Stimulated activated CD4-positive, alpha-beta T cell treated with anti-CD3 and anti-CD28 coated beads, Interleukin-4, amount 100 ng/mL, for 1 hour (primary cell): ENCODE results near the gene FAM210B.
A peak's percentile ranks its signal among the peaks of the same experiment; 100 is the strongest.
"Not testable (repeated sequence)": the region's sequence is repeated elsewhere in the genome, so short reads cannot be mapped to it uniquely, and the experiment has no call there.

Experiments
- DNase-seq: peaks from one replicate; pipeline ENCODE4 v3.0.0-alpha.2; 2020

The FAM210B gene, protein sequence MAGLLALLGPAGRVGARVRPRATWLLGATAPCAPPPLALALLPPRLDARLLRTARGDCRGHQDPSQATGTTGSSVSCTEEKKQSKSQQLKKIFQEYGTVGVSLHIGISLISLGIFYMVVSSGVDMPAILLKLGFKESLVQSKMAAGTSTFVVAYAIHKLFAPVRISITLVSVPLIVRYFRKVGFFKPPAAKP

DNA sequence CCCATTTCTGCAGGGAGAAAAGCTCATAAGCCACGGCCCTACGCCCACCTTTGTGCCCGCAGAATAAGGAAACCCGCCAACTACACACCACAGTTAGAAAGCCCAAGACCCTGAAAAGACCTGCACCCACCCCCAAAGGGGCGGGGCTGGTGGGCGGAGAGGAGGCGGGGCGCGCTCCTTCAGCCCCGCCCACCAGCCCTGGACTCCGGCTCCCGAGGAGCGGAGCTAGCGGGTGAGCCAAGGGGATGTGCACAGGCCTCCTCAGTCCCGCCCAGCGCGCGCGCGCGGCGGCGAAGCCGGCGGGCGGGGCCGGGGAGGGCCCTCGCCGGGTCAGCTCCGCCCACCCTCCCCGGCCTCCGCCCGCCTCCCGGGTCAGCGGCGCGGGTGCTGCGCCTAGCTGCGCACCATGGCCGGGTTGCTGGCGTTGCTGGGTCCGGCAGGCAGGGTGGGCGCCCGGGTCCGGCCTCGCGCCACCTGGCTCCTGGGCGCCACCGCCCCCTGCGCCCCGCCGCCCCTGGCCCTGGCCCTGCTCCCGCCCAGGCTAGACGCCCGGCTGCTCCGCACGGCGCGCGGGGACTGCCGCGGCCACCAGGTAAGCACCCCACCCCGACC lies at the start of gene FAM210B:
Gene FAM210B (plus strand): TSS at position 375 of the 612 bp plus-strand sequence. CDS start 32 bp downstream, at position 407.
- peak; percentile 79 for DNase-seq

DNA sequence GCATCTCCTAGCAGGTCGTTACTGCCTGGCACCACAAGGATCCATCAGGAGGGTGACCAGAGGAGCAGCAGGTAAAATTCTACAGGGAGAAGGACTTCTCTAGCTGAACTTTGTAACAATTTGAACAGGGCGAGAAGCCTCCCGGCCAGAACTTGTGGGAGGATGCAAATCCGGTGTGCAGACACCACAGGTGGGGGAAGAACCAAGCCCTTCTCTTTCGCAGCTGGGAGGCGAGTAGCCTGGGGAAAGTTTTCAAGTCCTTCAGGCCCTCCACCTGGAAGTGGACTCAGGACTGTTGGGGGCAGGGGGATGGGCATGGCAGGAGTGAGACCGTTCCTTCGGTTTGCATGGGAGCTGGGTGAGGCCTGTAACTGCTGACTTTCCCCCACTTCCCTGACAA lies 42.7 kb upstream of the FAM210B start:
- DNase-seq = no peak

DNA sequence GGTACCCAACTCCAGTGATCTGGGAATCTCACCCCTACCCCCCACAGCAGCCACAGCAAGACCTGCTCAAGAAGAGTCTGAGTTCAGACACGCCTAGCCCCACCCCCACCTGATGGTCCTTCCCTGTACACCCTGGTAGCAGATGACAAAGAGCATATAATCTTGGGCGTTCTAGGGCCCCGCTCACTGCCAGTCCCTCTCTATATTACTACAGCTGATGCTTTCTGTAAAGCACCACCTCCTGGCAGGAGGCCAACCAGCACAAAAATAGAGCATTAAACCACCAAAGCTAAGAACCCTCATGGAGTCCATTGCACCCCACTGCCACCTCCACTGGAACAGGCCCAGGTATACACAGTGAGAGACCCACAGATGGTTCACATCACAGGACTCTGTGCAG lies 42.3 kb upstream of the FAM210B start:
- no peak for DNase-seq

DNA sequence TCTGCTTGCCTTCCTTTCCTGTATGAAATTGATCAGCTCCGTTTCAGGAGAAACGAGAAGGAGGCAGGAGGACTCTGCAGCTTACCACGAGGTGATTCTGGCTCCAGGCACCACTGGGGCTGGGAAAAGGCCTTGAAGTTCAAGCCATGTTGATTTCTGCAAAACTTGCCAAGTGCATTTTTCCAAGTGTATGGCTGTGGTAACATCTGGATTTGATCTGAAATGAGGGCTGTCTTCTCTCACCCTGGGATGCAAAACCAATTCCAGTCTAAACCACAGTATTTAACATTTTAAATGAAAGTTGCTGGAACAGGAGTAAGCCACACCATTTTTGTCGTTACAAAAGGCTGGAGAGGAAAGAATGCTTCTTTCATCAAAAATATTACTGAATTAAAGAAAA lies 36.1 kb upstream of the FAM210B start:
- no peak for DNase-seq

DNA sequence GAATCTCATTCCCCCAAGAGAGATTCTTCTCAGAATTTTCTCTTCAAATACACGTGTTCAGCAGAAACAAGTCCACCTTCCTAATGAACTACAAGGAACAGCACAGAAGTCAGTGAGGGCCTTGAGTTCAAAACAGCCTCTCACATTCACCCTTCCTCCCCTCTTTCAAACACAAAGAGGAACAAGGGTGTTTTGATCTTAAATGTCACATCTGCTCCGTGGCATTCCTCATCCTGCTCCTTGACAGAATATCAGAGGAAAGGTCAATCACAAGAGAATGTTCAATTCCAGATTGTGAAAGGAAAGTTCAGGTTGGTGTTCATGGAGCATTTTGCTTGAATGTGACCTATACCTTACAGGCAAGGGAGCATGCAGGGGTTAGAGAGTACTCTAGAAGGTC lies 35.6 kb upstream of the FAM210B start:
- no peak for DNase-seq

DNA sequence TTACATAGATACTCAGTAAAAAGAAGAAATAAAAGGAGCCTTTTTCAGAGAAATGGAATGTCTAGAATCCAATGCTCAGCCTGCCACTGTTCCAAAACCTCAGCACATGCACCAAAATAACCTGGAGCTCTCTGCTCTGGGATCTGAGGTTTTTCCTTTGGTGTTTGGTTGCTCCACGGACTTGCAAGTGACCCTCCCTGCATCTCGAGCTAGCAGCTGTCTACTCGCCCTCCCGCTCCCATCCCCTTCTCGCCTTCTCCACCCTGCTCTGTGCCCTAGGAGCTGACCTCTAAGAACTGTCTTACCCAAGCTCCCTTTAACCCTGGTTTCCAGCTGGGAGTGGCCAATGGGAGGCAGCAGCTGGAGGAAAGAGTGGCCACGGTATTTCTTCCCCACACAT lies 35.1 kb upstream of the FAM210B start:
- DNase-seq = no peak

DNA sequence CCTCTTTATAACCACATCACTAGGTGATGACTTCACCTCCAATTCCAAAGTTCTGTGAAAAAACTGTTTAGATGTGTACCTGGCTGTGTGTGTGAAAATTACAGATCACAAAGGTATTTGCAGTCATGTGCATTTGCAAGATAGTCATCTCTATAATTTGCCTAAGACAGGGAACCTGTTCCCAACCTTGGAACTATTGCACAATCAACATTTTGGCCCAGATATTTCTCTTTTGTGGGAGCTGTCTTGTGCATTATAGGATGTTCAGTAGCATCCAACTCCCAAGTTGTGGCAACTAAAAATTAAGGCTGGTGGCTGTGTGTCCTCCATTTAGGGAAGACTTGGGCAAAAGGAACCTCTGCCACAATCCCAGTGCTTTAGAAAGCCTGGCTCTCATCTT lies 34.0 kb upstream of the FAM210B start:
- no peak for DNase-seq

DNA sequence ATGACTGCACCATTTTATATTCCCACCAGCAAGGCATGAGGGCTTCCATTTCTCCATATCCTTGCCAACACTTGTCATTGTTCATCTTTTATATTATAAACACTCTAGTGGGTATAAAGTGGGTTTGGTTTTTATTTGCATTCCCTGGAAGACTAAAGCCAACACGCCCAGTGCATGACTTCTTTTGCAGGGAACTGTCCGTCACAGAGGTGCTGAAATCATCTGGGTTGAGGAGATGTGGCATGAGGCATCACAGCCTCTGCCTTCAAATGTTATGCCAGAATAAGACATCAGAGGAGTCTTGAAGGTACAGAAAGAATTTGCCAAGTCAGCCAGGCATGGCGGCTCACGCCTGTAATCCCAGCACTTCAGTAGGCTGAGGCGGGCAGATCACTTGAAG lies 29.9 kb upstream of the FAM210B start:
- no peak for DNase-seq

DNA sequence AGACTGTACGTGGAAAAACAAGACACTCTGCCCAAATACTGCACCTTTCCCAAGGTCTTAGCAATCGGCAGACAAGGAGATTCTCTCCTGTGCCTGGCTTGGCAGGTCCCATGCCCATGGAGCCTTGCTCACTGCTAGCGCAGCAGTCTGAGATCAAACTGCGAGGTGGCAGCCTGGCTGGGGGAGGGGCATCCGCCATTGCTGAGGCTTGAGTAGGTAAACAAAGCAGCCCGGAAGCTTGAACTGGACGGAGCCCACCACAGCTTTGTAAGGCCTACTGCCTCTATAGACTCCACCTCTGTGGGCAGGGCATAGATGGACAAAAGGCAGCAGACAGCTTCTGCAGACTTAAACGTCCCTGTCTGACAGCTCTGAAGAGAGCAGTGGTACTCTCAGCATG lies 22.1 kb upstream of the FAM210B start:
- DNase-seq = not testable (repeated sequence)

DNA sequence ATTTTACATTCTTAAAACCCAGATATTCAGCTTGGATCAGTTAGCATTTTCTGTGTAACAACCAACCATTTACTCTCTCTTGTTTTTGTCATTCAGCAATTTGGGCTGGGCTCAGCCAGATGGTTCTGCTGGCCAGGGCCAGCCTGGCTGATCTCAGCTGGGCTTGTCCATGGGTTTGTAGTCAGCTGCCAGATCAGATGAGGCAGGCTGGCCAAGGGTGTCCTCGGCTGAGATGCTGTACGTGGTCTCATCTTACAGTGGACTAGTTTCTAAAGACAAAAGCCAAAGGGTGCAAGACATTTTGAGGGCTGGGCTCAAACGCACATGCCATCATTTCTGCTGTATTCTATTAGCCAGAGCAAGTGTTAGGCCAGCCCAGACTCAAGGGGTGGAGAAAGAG lies 16.0 kb upstream of the FAM210B start:
- no peak for DNase-seq

DNA sequence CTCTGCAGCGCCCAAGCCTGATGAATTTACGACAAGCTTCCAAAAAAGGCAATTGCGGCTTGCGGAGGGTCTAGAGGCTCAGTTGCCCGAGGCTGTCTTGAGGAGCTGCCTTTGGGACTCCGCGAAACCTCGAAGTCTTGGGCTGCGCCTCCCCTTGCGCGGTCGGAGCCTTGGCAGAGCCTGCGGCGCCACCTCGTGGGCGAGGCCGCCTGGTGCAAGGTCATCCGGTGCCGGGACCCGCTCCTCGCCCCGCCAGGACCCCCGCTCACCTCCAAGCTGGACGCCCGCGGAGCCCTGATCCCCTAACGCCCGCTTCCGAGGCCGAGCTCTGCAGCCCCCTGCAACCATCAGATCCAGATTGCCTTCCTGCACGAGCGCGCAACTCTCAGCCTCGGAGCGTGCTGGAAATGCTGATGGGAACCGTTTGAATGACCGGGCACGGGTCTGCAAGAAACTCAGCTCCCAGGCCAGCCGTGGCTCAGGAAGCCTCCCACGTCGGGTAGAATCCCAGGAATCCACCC lies 14.9 kb upstream of the FAM210B start:
- peak; percentile 40 for DNase-seq

DNA sequence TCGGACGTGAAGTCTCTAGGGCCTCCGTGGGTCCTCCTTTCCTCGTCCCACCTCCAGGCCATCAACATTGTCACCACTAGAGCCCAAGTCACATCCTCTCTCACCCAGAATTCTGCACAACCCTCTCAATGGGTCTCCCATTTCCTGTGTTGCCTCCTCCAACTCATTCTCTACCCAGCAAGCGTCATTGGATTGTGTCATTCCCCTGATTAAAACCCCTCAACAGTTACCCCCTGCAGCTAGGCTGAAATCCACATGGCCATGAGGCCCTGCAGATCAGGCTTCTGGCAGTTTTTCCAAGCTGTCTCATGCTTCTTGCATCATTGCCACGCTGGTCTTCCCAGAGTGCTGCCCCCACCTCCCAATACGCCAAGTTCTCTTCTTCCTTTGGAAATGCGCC lies 12.9 kb upstream of the FAM210B start:
- no peak for DNase-seq

DNA sequence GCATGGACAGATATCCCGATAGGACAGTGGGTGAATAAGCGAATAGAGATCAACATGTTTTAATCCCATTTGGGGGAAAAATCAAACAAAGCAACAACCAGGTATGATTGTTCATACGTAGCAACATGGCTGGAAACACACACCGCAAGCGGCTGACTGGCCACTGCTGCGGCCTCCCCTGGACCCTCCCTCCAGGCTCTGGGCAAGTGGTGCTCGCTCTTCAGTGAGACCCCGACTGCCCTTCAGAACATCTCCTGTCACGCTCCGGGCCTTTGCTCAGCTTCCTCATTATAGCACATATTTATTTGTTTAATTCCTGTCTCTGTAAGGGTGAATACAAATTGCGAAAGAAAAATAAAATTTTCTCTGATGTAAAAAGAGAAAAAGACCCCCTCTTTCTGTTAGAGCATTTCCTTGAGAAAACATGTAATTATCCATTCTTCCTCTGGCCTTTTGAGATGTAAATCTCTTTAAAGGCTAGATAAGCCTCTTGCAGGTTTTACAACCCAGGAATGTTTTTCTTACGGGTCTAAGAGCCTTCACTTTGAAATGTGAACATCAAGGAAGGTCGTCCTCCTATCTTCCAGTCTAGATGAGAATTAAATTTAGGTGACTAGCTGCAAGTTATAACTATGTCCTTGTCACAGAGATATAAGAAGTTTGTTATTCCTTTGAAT lies 11.0 kb upstream of the FAM210B start:
- DNase-seq = no peak

DNA sequence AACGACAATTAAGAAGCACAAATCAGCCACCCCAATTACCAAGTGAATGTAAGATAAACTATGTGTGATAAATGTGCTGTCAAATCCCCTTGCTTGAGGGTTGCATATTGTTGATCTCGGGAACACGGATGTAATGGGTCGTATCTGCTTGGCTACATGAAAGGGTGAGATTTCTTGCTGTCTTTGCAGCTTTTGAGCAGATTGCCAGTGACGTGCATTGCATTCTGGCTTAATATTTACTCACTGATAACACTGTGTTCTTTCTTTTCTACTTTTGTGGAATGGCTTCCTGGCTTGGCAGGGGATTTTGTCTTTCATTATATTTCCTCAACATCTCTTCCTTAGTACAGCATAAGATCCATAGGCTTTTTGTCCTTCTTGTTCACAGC lies 10.5 kb upstream of the FAM210B start:
- DNase-seq = no peak

DNA sequence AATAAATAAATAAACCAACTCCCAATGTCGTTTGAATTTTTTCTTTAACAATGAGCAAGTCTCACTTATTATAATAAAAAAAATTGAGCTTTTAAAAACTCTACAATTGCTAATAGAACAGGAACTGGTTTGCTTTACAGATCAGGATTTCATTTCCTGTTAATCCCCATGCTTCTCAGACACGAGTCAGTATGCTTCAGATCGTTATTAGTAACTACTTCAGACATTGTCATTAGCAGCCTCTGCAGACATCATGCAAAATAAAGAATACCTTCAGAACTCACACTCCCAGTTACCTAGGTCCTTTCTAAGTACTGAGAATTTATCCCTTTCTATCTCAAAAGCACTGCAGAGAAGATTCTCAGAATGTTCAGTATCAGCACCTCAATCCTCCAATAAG lies 10.0 kb upstream of the FAM210B start:
- no peak for DNase-seq

DNA sequence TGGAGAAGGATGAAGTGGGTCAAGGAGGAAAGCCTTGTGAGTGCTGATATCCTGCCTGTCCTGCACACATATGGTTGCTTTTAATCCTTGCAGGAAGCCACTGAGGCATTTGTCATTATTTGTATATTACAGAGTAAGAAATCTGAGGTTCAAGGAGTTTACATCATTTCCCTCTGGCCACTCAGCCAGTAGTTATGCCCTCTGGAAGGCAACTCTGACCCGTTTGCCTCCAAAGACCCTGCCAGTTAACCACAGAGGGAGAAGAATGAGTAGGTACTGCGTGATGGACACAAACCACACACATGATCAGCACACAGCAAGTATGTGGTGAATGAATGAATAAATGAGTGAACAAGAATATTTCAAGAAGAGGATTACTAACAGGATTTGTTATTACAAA lies 7.9 kb upstream of the FAM210B start:
- no peak for DNase-seq

DNA sequence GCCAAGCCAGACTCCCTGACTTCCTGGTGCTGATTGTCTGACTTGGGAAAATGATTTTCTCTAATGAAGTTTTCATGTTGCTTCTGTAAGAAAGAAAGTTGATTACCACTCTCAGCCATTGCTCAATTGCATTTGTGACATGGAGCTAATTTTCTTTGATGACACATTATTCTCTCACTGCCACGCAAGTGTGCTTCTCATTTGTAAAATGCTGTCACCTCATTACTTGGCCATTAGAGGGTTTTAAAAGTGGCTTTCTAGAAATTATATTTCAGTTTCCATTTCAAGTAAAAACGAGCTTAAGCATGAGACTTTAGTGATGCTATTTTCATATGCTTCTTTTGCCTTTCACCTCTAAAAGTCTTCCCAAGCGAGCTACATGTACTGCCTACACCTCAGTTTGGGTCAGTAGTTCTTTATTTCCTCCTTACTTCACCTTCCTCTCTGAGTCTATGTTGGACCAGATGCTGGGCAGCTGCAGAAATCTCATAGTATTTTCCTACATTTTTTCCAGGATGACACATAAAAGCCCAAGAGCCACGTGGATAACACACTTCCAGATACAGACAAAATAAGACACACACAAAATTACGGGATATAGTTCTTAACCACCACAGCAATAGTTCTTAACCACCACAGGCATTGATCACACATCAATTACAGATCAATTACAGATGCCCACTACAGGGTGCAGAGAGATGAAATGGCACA lies 6.3 kb upstream of the FAM210B start:
- no peak for DNase-seq

DNA sequence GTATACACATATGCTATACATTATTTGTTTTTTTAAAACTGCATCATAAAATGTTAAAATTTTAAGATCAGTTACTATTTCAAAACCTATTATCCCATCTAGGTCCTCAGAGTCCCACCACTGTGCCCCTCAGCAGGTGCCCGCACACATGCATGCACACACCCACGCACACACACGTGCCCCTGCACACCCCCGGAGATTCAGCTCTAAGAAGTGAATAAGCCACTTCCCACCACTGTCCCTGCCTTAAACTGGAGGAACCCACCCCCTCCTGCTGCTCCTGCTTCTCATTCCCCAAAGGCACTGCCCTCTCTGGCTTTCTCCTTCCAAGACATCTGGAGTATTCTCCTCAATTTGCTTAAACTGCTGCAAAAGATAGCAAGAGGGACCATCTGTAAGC lies 5.4 kb upstream of the FAM210B start:
- no peak for DNase-seq

DNA sequence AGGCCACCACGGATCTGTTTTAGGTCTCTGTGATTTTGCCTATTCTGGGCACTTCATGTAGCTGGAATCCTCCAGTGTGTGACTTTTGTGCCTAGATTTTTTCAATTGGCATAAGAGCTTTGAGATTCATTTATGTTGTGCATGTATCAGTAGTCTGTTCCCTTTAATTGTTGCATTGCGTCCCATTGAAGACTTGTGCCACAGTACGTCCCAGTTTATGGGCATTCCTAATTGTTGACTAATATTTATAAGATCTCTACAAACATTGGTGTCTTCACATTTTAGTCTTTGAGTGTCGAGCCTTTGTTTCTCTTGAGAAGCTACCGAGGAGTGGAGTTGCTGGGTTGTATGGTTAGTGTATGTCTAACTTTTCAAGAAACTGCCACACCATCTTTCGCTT lies 704 bp upstream of the FAM210B start:
- DNase-seq = no peak

DNA sequence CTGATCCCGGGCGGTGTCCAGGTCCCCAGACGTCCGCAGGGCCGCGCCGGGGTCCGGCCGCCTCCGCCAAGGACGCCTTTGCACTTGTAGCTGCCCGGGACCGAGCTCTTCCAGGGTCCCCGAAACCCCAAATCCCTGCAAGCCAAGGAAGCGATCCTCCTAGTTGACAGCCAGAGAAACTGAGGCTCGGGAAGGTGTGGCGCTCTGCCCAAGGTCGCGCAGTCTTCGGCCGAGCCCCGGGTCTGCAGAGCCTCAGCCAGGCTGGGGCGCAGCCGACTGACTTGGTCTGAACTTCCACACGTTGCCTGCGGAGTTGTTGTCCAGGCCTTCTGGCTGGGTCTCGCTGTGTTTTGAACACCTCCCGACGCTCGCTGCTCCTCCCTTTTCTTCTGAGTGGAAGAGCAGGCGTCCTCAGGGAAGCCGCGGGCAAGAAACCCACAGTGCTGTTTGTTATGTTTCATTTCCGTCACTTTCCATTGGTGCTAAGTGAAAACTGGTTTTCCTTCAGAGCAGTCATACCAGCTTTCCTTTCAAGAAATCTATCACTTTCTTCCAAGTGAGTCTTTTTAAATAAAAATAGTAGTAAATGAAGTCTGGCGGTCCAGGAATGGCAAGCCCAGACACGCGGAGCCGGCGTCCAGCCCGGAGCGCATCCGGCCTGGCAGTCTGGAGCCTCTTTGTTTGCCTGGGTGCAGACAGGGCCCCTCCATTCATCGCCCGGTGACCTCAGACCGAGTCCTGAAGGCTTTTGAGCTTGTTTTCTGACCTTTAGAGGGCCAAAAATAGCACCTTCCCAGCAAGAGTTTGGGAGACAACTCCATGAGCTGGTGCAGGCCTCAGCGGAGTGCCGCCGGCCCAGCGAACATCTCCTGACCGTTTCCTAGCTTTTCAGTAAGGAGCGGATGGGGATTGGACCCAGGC lies 698 bp downstream of the FAM210B start:
- peak; percentile 14 for DNase-seq

DNA sequence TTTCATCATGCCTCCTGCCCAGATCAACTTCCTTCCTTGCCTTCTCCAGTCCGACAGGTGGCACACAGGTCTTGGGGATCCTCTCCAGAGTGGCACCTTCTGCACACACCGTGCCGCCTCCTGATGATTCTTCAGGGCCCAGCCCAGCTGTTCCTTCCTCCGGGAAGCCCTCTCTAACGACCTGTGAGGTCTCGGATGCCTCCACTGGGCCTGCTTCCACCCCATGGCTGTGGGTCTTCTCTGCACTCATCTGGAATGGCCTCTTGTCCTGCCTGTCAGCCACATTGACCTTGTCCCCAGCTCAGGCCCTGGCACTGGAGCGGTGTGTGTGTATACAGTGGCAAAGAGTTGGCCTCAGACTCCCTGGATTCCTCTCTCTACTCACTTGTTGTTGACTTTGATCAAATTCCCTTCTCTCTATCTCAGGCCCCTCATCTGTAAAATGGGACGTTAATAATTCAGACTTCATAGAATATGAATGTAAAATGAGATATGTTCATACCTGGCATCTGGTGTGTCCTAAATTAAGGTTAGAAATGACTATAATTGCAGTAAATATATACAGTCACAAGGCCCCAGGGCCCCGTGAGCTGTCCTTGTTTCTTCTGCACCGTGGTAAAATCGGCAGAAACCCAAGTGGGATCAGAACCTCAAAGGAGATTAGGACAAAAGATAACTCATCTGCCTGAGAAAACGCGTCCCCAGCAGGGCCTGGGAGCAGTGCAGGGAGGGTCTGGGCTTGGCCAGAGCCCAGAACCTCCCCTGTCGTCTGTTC lies 1.5 kb downstream of the FAM210B start:
- no peak for DNase-seq

DNA sequence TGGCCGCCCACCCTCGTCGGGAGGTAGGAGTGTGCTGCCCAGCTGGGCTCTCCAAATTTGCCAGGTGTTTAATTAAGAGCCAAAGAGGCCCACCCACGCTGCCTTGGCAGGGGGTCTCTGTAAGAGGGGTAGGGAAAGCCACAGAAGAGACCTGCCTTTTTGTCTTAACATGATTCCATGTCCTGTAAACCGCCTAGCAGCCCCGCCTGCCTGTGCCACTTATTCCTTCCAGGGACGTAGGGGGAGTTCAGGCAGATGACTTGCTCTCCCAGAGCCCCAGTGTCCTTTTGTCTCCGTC lies 2.1 kb downstream of the FAM210B start:
- DNase-seq = no peak
